Measurements from ENCODE around the gene NOC3L. TPM values are rescaled to one million over a fixed set of nuclear protein-coding genes. Genes with fewer than 3 reads are reported as not detected.

NOC3L gene
- total RNA-seq, 4 donors from 2014 or later, result 11.3 to 24.8 (median 18.5) TPM

- no peak overlapping the region for H3K27ac ChIP-seq
- H3K27me3 ChIP-seq, result no peaks in the 10 kb centered on the region
- no peaks in the 10 kb centered on the region for H3K36me3 ChIP-seq
- intact Hi-C loops (cut with DNase I), result no loop called here
- H3K4me1 ChIP-seq, result peaks cover 0 to 11% (median 0%) of the 10 kb centered on the region in 3 donors
- no peak overlapping the region for H3K4me3 ChIP-seq
- DNase-seq, result no peak
- TF ChIP-seq POLR2A (IDR thresholded peaks at IDR 0.05), result no peak
- TF ChIP-seq, protein P1, sequence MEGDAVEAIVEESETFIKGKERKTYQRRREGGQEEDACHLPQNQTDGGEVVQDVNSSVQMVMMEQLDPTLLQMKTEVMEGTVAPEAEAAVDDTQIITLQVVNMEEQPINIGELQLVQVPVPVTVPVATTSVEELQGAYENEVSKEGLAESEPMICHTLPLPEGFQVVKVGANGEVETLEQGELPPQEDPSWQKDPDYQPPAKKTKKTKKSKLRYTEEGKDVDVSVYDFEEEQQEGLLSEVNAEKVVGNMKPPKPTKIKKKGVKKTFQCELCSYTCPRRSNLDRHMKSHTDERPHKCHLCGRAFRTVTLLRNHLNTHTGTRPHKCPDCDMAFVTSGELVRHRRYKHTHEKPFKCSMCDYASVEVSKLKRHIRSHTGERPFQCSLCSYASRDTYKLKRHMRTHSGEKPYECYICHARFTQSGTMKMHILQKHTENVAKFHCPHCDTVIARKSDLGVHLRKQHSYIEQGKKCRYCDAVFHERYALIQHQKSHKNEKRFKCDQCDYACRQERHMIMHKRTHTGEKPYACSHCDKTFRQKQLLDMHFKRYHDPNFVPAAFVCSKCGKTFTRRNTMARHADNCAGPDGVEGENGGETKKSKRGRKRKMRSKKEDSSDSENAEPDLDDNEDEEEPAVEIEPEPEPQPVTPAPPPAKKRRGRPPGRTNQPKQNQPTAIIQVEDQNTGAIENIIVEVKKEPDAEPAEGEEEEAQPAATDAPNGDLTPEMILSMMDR (IDR thresholded peaks at IDR 0.05), result no peak
- no peaks in the 10 kb centered on the region for H3K9me3 ChIP-seq
- WGBS, 2 donors, result 80 to 83% methylated on average over 5 of the region's 5 CpGs
Measured at GRCh38 chr10:94294168-94294567, 68.6 kb downstream of the NOC3L start.

- no peaks in the 10 kb centered on the region for H3K27me3 ChIP-seq
- peaks cover 0 to 11% (median 0%) of the 10 kb centered on the region in 3 donors for H3K4me1 ChIP-seq
- intact Hi-C loops (cut with DNase I), result no loop called here
- H3K27ac ChIP-seq, result no peak overlapping the region
- 0 to 13% methylated on average over 1 of the region's 1 CpG for WGBS, 2 donors
- no peak overlapping the region for H3K4me3 ChIP-seq
- no peaks in the 10 kb centered on the region for H3K36me3 ChIP-seq
- H3K9me3 ChIP-seq, result no peaks in the 10 kb centered on the region
- no peak for DNase-seq
- TF ChIP-seq, protein P1 (IDR thresholded peaks at IDR 0.05), result no peak
- TF ChIP-seq POLR2A (IDR thresholded peaks at IDR 0.05), result no peak
Measured at GRCh38 chr10:94293354-94293753, 69.4 kb downstream of the NOC3L start.

GRCh38 chr10:94292434-94293090 lies 70.2 kb downstream of the NOC3L start:
- Histone ChIP-seq H3K4me1 (peaks cover 0 to 11% (median 0%) of the 10 kb centered on the region in 3 donors), H3K36me3 (no peaks in the 10 kb centered on the region), H3K27ac (no peak overlapping the region), H3K9me3 (no peaks in the 10 kb centered on the region), H3K27me3 (no peaks in the 10 kb centered on the region), H3K4me3 (no peak overlapping the region)
- DNase-seq, result no peak
- 55 to 62% methylated on average over 2 of the region's 2 CpGs for WGBS, 2 donors
- no peak for TF ChIP-seq POLR2A (IDR thresholded peaks at IDR 0.05)
- TF ChIP-seq, protein P1 (IDR thresholded peaks at IDR 0.05), result no peak
- intact Hi-C loops (cut with DNase I), result no loop called here

GRCh38 chr10:94288361-94289101 lies 74.2 kb downstream of the NOC3L start:
- Histone ChIP-seq H3K9me3 (no peaks in the 10 kb centered on the region), H3K4me3 (no peak overlapping the region), H3K4me1 (peaks cover 0 to 11% (median 0%) of the 10 kb centered on the region in 3 donors), H3K36me3 (no peaks in the 10 kb centered on the region), H3K27ac (no peak overlapping the region), H3K27me3 (no peaks in the 10 kb centered on the region)
- no peak for DNase-seq
- TF ChIP-seq POLR2A (IDR thresholded peaks at IDR 0.05), result no peak
- TF ChIP-seq, protein P1 (IDR thresholded peaks at IDR 0.05), result no peak
- 90 to 92% methylated on average over 2 of the region's 2 CpGs for WGBS, 2 donors
- intact Hi-C loops (cut with DNase I), result no loop called here

DNA sequence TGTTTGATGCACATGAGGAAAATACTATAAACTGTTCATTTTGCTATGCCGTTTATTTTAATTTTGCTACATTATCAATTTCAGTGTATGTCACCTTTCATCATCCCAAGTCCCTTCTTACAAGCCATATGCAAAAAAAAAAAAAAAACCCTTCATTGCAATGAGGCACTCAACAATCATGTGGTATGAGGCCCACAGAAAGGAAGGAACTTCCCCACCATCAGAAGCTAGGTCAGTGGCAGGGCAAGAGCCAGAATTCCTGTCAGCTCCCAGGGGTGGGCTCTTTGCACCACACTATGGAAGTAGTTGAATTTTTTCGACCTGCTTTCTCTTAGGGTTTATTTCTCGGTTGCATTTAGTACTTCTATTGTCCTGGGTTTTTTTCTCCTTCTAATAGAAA lies 75.4 kb downstream of the NOC3L start:
- Histone ChIP-seq H3K9me3 (no peaks in the 10 kb centered on the region), H3K36me3 (no peaks in the 10 kb centered on the region), H3K27ac (no peak overlapping the region), H3K4me3 (no peak overlapping the region), H3K27me3 (no peaks in the 10 kb centered on the region), H3K4me1 (peaks cover 0 to 1% (median 0%) of the 10 kb centered on the region in 3 donors)
- WGBS, 2 donors, result 61 to 62% methylated on average over 3 of the region's 3 CpGs
- intact Hi-C loops (cut with DNase I), result no loop called here
- TF ChIP-seq, protein P1 (IDR thresholded peaks at IDR 0.05), result no peak
- TF ChIP-seq POLR2A (IDR thresholded peaks at IDR 0.05), result no peak
- no peak for DNase-seq
